Measurements from ENCODE around the gene SEMA3A. TPM values are rescaled to one million over a fixed set of nuclear protein-coding genes. Genes with fewer than 3 reads are reported as not detected.
"Not testable (repeated sequence)": the region's sequence is repeated elsewhere in the genome, so short reads cannot be mapped to it uniquely, and the experiment has no call there.

Gene SEMA3A
- total and polyA plus RNA-seq, 3 donors from 2014 or later, result 1.4 to 3.9 (median 2.0) TPM

- no peaks in the 10 kb centered on the region for H3K27me3 ChIP-seq
- TF ChIP-seq POLR2A (IDR thresholded peaks at IDR 0.05), result no peak
- no peak for TF ChIP-seq CTCF (IDR thresholded peaks at IDR 0.05)
- no peak overlapping the region for H3K4me3 ChIP-seq
- H3K4me1 ChIP-seq, result no peaks in the 10 kb centered on the region
- no peaks in the 10 kb centered on the region for H3K9me3 ChIP-seq
- 35 to 58% methylated on average over 1 of the region's 1 CpG for WGBS, 2 donors
- intact Hi-C loops (cut with DNase I; ENCODE audit: low total_unique reads), result no loop called here
- H3K36me3 ChIP-seq (ENCODE audit: low read depth, missing control alignments), result no peaks in the 10 kb centered on the region
- no peak overlapping the region for H3K27ac ChIP-seq
- DNase-seq, result no peak
Observed at GRCh38 chr7:84069033-84069432, 125.6 kb downstream of the SEMA3A start.

- H3K27me3 ChIP-seq; DNase-seq; H3K36me3 ChIP-seq (ENCODE audit: low read depth, missing control alignments); H3K9me3 ChIP-seq; intact Hi-C loops (cut with DNase I; ENCODE audit: low total_unique reads); H3K27ac ChIP-seq; H3K4me3 ChIP-seq; H3K4me1 ChIP-seq: not testable (repeated sequence)
- 84 to 93% methylated on average over 28 of the region's 28 CpGs for WGBS, 2 donors
Observed at GRCh38 chr7:84062489-84062901, 132.1 kb downstream of the SEMA3A start.

- intact Hi-C loops (cut with DNase I; ENCODE audit: low total_unique reads), result no loop called here
Observed at GRCh38 chr7:84060760-84061261, 133.8 kb downstream of the SEMA3A start.

GRCh38 chr7:84060000-84060399, 134.6 kb downstream of the SEMA3A start:
- H3K4me3 ChIP-seq, result no peak overlapping the region
- no peaks in the 10 kb centered on the region for H3K9me3 ChIP-seq
- no peaks in the 10 kb centered on the region for H3K36me3 ChIP-seq (ENCODE audit: low read depth, missing control alignments)
- no peaks in the 10 kb centered on the region for H3K27me3 ChIP-seq
- H3K27ac ChIP-seq, result no peak overlapping the region
- 96 to 97% methylated on average over 1 of the region's 1 CpG for WGBS, 2 donors
- no peak for DNase-seq
- intact Hi-C loops (cut with DNase I; ENCODE audit: low total_unique reads), result no loop called here
- TF ChIP-seq POLR2A (IDR thresholded peaks at IDR 0.05) (no peak), CTCF (IDR thresholded peaks at IDR 0.05) (no peak)
- no peaks in the 10 kb centered on the region for H3K4me1 ChIP-seq

More at GRCh38 chr7:84060760-84061261, 133.8 kb downstream of the SEMA3A start:
- no peak for TF ChIP-seq CTCF (IDR thresholded peaks at IDR 0.05)
- no peak for TF ChIP-seq POLR2A (IDR thresholded peaks at IDR 0.05)
- no peak for DNase-seq
- Histone ChIP-seq H3K9me3 (no peaks in the 10 kb centered on the region), H3K27me3 (no peaks in the 10 kb centered on the region), H3K27ac (no peak overlapping the region), H3K36me3 (ENCODE audit: low read depth, missing control alignments) (no peaks in the 10 kb centered on the region), H3K4me3 (no peak overlapping the region), H3K4me1 (no peaks in the 10 kb centered on the region)
- WGBS, 2 donors, result 67 to 70% methylated on average over 4 of the region's 4 CpGs

- TF ChIP-seq POLR2A (IDR thresholded peaks at IDR 0.05) (no peak), CTCF (IDR thresholded peaks at IDR 0.05) (no peak)
- DNase-seq, result no peak
- no peaks in the 10 kb centered on the region for H3K27me3 ChIP-seq
- no peaks in the 10 kb centered on the region for H3K9me3 ChIP-seq
- WGBS, 2 donors, result 90 to 94% methylated on average over 6 of the region's 6 CpGs
- H3K4me3 ChIP-seq, result no peak overlapping the region
- no peak overlapping the region for H3K27ac ChIP-seq
- no peaks in the 10 kb centered on the region for H3K4me1 ChIP-seq
- no peaks in the 10 kb centered on the region for H3K36me3 ChIP-seq (ENCODE audit: low read depth, missing control alignments)
- intact Hi-C loops (cut with DNase I; ENCODE audit: low total_unique reads), result no loop called here
Observed at GRCh38 chr7:84058311-84059076, 136.1 kb downstream of the SEMA3A start.
